ENCODE measurements around the gene SNORC. TPM values are rescaled to one million over a fixed set of nuclear protein-coding genes. Genes with fewer than 3 reads are reported as not detected.

Gene SNORC
- total RNA-seq, 1 experiment from 2014 or later: 0.29 TPM

GRCh38 chr2:232882505-232883115 is 12.5 kb downstream of the SNORC start:
- no peak for DNase-seq (ENCODE audit: low read depth)

GRCh38 chr2:232883116-232883721 is 13.2 kb downstream of the SNORC start:
- DNase-seq (ENCODE audit: low read depth): no peak

- no peak for DNase-seq (ENCODE audit: low read depth)
Observed at GRCh38 chr2:232884001-232884421, 13.9 kb downstream of the SNORC start.

GRCh38 chr2:232884549-232885263 is 14.6 kb downstream of the SNORC start:
- DNase-seq (ENCODE audit: low read depth): no peak

- DNase-seq (ENCODE audit: low read depth): no peak
Observed at GRCh38 chr2:232885264-232885961, 15.3 kb downstream of the SNORC start.

GRCh38 chr2:232886176-232886575 is 16.1 kb downstream of the SNORC start:
- no peak for DNase-seq (ENCODE audit: low read depth)

- DNase-seq (ENCODE audit: low read depth): no peak
Observed at GRCh38 chr2:232886632-232887031, 16.6 kb downstream of the SNORC start.

- no peak for DNase-seq (ENCODE audit: low read depth)
Observed at GRCh38 chr2:232887171-232887850, 17.2 kb downstream of the SNORC start.

GRCh38 chr2:232888099-232888836 is 18.2 kb downstream of the SNORC start:
- no peak for DNase-seq (ENCODE audit: low read depth)

- no peak for DNase-seq (ENCODE audit: low read depth)
Observed at GRCh38 chr2:232888839-232889529, 18.9 kb downstream of the SNORC start.

GRCh38 chr2:232889876-232890401 is 19.9 kb downstream of the SNORC start:
- DNase-seq (ENCODE audit: low read depth): no peak

- DNase-seq (ENCODE audit: low read depth): no peak
Observed at GRCh38 chr2:232890536-232890895, 20.5 kb downstream of the SNORC start.

- peak; percentile 65 for DNase-seq (ENCODE audit: low read depth)
Observed at GRCh38 chr2:232890896-232891601, 21.0 kb downstream of the SNORC start.

GRCh38 chr2:232891621-232892071 is 21.6 kb downstream of the SNORC start:
- peak; percentile 60 for DNase-seq (ENCODE audit: low read depth)

- DNase-seq (ENCODE audit: low read depth): no peak
Observed at GRCh38 chr2:232892221-232892620, 22.2 kb downstream of the SNORC start.

GRCh38 chr2:232892843-232893242 is 22.8 kb downstream of the SNORC start:
- no peak for DNase-seq (ENCODE audit: low read depth)

- DNase-seq (ENCODE audit: low read depth): no peak
Observed at GRCh38 chr2:232893834-232894233, 23.8 kb downstream of the SNORC start.

GRCh38 chr2:232894251-232894650 is 24.2 kb downstream of the SNORC start:
- DNase-seq (ENCODE audit: low read depth): no peak

- DNase-seq (ENCODE audit: low read depth): no peak
Observed at GRCh38 chr2:232894746-232895145, 24.7 kb downstream of the SNORC start.

- no peak for DNase-seq (ENCODE audit: low read depth)
Observed at GRCh38 chr2:232896111-232896510, 26.0 kb downstream of the SNORC start.

Data from Daoy (cell line).